H1 (cell line): ENCODE measurements around the gene PPP1R1B. TPM values are rescaled to one million over a fixed set of nuclear protein-coding genes. Genes with fewer than 3 reads are reported as not detected.
A peak's percentile ranks its signal among the peaks of the same experiment; 100 is the strongest.

Source experiments
- CHD7 ChIP-seq: fragments of 300-600 bp; sonication (generic); IDR thresholded peaks from 2 replicates; pipeline ENCODE4 v1.7.1; 2012; ENCODE audit warnings: low read length, moderate library complexity, mild to moderate bottlenecking, inconsistent platforms; ENCODE audit not compliant: insufficient replicate concordance
- EGR1 ChIP-seq: IDR thresholded peaks from 2 replicates; pipeline ENCODE4 v1.6.1; 2011; ENCODE audit warnings: low read depth, low read length, borderline replicate concordance
- EP300 ChIP-seq, 2 experiments: IDR thresholded peaks; 1 replicate in 1 of 2; 2 replicates in 1 of 2; pipeline ENCODE4 v1.6.1; 2011 to 2012; ENCODE audit warnings: low read depth in 2 of 2, low read length in 2 of 2, mild to moderate bottlenecking in 2 of 2, borderline replicate concordance in 1 of 2, inconsistent platforms in 1 of 2, moderate library complexity in 1 of 2
- JUN ChIP-seq: IDR thresholded peaks from 2 replicates; pipeline ENCODE4 v1.6.1; 2011; ENCODE audit warnings: low read depth, mild to moderate bottlenecking, improper control_type of control experiment, low read length
- POU5F1 ChIP-seq: IDR thresholded peaks from 2 replicates; pipeline ENCODE4 v1.6.1; 2011; ENCODE audit warnings: low read depth, mild to moderate bottlenecking, low read length, moderate library complexity
- RNF2 ChIP-seq: fragments of 200-900, 300-1000 bp; sonication (generic); IDR thresholded peaks from 2 replicates; pipeline ENCODE4 v1.7.1; 2016; ENCODE audit warnings: borderline replicate concordance, low read depth, mild to moderate bottlenecking, antibody characterized with exemption, low read length; ENCODE audit not compliant: poor library complexity, severe bottlenecking; ENCODE audit errors: missing control alignments
- SUZ12 ChIP-seq: fragments of 200-600 bp; sonication (generic); IDR thresholded peaks from 2 replicates; pipeline ENCODE4 v1.6.1; 2012; ENCODE audit warnings: mild to moderate bottlenecking, inconsistent platforms, low read length, moderate library complexity, mixed read lengths
- TAF7 ChIP-seq: optimal IDR thresholded peaks from 2 replicates; pipeline ENCODE3; 2011; ENCODE audit warnings: low read depth, mild to moderate bottlenecking, inconsistent platforms, low read length, moderate library complexity, borderline replicate concordance
- polyA plus RNA-seq, 7 experiments: library from polyadenylated mRNA; depleted of rRNA in 3 of 7; stranded (reverse) in 5 of 7; unstranded in 2 of 7; fragments of >200 nt in 5 of 7; fragments of 200-250 nt in 2 of 7; gene quantifications; 1 replicate in 5 of 7; 2 replicates in 1 of 7; 4 replicates in 1 of 7; pipeline versions ENCODE4 v1.2.1 to v1.2.3, GENCODE V29; 2011 to 2013; ENCODE audit warnings: missing spikeins in 2 of 7, mixed read lengths in 2 of 7
- total RNA-seq: library from RNA; stranded (reverse); fragmentation: NEBNext Ultra II Directional; extraction: Animal tissue kit (Norgen Biotek cat#: 25700); gene quantifications from 2 replicates; pipeline ENCODE4 v1.2.1, GENCODE V29; 2021

The PPP1R1B gene
- total and polyA plus RNA-seq, 2 of the 8 experiments (the other 6 are each of a cell fraction or from before 2014, with no cell fraction given): 10.7 to 22.3 TPM

DNA sequence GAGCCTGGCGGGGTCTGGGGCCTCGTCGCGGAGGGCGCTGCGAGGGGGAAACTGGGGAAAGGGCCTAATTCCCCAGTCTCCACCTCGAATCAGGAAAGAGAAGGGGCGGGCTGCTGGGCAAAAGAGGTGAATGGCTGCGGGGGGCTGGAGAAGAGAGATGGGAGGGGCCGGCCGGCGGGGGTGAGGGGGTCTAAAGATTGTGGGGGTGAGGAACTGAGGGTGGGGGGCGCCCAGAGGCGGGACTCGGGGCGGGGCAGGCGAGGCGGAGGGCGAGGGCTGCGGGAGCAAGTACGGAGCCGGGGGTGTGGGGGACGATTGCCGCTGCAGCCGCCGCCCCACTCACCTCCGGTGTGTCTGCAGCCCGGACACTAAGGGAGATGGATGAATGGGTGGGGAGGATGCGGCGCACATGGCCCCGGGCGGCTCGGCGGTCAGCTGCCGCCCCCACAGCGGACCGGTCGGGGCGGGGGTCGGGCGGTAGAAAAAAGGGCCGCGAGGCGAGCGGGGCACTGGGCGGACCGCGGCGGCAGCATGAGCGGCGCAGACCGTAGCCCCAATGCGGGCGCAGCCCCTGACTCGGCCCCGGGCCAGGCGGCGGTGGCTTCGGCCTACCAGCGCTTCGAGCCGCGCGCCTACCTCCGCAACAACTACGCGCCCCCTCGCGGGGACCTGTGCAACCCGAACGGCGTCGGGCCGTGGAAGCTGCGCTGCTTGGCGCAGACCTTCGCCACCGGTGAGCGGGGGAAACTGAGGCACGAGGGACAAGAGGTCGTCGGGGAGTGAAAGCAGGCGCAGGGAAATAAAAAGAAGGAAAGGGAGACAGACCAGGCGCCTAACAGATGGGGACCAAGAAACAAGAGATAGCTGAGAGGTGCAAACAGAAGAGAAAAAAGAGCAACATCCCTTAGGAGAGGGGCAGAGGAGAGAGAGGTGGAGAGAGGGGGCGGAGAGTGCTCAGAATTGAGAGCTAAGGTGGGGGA is 41.5 kb downstream of the PPP1R1B start, which contains the start of gene PNMT (continued):
- no peak for TF ChIP-seq POU5F1
- no peak; the same call in 1 of the 2 replicates for TF ChIP-seq EGR1
- TF ChIP-seq SUZ12: peak; percentile 23; the same call in 1 of the 2 replicates
- no peak for TF ChIP-seq EP300 (IDR thresholded peaks at IDR 0.05; ENCODE audit: borderline replicate concordance in 1 of 2, low read depth in 2 of 2, low read length in 2 of 2)
- TF ChIP-seq JUN: no peak
- TF ChIP-seq RNF2: peak; percentile 32
- TF ChIP-seq TAF7: no peak
- TF ChIP-seq CHD7: no peak
